ENCODE results near the gene SRCIN1.

DNA sequence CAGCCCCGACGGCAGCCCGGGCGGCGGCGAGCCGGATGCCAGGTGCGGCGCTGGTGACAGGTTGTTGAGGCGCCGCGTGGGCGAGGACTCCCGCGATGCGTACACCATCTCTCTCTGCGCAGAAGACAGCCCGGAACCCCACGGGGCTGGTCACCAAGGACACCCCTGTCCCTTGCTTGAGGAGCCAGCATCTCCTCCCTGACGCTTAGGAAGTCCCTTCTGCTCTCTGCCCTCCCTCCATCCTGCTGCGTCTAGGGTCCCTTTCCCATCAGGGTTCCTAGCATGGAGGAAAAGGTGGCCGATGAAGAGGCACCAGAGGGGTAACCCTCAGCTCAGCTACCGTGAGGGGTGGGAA, 43.6 kb downstream of the SRCIN1 start:
- TF ChIP-seq EP300 (IDR thresholded peaks at IDR 0.05): no peak
- TF ChIP-seq, protein P1, sequence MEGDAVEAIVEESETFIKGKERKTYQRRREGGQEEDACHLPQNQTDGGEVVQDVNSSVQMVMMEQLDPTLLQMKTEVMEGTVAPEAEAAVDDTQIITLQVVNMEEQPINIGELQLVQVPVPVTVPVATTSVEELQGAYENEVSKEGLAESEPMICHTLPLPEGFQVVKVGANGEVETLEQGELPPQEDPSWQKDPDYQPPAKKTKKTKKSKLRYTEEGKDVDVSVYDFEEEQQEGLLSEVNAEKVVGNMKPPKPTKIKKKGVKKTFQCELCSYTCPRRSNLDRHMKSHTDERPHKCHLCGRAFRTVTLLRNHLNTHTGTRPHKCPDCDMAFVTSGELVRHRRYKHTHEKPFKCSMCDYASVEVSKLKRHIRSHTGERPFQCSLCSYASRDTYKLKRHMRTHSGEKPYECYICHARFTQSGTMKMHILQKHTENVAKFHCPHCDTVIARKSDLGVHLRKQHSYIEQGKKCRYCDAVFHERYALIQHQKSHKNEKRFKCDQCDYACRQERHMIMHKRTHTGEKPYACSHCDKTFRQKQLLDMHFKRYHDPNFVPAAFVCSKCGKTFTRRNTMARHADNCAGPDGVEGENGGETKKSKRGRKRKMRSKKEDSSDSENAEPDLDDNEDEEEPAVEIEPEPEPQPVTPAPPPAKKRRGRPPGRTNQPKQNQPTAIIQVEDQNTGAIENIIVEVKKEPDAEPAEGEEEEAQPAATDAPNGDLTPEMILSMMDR (IDR thresholded peaks at IDR 0.05): no peak
- TF ChIP-seq POLR2A (IDR thresholded peaks at IDR 0.05; ENCODE audit: low read depth): no peak

Measured in esophagus muscularis mucosa (tissue), 4 donors.